Measurements from ENCODE around the gene CTR9. TPM values are rescaled to one million over a fixed set of nuclear protein-coding genes. Genes with fewer than 3 reads are reported as not detected.

The CTR9 gene
- total and polyA plus RNA-seq, 5 donors from 2014 or later = 27.9 to 52.2 (median 46.4) TPM

Other genes starting within 250 kb of the CTR9 start
- 7.8 TPM for gene RNF141, start 210.1 kb upstream of the CTR9 start, total RNA-seq
- gene RNF141, start 210.1 kb upstream of the CTR9 start, polyA plus RNA-seq = 10 to 100 TPM; 16.8 to 22.5 (median 18.5) TPM
- not detected for gene LYVE1, start 182.6 kb upstream of the CTR9 start, total RNA-seq
- not detected for gene LYVE1, start 182.6 kb upstream of the CTR9 start, polyA plus RNA-seq
- gene IRAG1, start 57.5 kb upstream of the CTR9 start, total RNA-seq = not detected
- gene IRAG1, start 57.5 kb upstream of the CTR9 start, polyA plus RNA-seq = not detected
- 839 TPM for gene EIF4G2, start 57.7 kb downstream of the CTR9 start, total RNA-seq
- gene EIF4G2, start 57.7 kb downstream of the CTR9 start, polyA plus RNA-seq = 100 to 1,000 TPM; 367 to 423 (median 413) TPM
- 62.6 TPM for gene ZBED5, start 106.8 kb downstream of the CTR9 start, total RNA-seq
- gene ZBED5, start 106.8 kb downstream of the CTR9 start, polyA plus RNA-seq = 10 to 100 TPM; 14.7 to 22.4 (median 18.0) TPM

All from CD4-positive, CD25-positive, alpha-beta regulatory T cell (primary cell).